22Rv1 (cell line): Measurements from ENCODE around the gene SAMMSON.

Experiments
- H3K27ac ChIP-seq: fragments of 450-650 bp; 2 replicates; pipeline ENCODE4 v1.5.1; 2017
- ZFX ChIP-seq: fragments of 450-650 bp; IDR thresholded peaks from 2 replicates; pipeline ENCODE4 v1.6.1; 2017; ENCODE audit warnings: antibody characterized with exemption, borderline replicate concordance
- TF ChIP-seq, protein P1 (sequence below): fragments of 450-650 bp; IDR thresholded peaks from 2 replicates; pipeline ENCODE4 v1.5.1; 2017; ENCODE audit warnings: mild to moderate bottlenecking

The SAMMSON gene

DNA sequence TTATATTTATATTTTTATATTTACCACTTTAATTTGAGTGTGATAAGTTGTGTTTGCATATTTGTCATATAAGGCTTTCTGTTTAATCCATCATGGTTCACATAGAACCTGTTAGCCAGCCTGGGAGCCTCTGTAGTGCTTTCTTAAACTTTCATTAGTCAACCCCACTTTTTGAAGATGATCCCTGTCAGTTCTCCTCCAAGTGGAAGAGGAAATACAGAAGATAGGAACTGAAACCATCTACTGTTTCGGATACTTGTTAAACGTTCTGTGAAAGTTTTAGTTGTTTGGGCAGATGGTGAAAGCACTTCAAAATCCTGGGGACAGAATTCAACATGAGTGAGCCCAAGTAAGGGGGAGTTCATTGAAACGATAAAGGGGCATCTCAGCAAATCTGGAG is 4.6 kb upstream of the SAMMSON start:
- H3K27ac ChIP-seq, result no peak overlapping the region

GRCh38 chr3:69997631-69998307 is 1.8 kb upstream of the SAMMSON start:
- TF ChIP-seq, protein P1, sequence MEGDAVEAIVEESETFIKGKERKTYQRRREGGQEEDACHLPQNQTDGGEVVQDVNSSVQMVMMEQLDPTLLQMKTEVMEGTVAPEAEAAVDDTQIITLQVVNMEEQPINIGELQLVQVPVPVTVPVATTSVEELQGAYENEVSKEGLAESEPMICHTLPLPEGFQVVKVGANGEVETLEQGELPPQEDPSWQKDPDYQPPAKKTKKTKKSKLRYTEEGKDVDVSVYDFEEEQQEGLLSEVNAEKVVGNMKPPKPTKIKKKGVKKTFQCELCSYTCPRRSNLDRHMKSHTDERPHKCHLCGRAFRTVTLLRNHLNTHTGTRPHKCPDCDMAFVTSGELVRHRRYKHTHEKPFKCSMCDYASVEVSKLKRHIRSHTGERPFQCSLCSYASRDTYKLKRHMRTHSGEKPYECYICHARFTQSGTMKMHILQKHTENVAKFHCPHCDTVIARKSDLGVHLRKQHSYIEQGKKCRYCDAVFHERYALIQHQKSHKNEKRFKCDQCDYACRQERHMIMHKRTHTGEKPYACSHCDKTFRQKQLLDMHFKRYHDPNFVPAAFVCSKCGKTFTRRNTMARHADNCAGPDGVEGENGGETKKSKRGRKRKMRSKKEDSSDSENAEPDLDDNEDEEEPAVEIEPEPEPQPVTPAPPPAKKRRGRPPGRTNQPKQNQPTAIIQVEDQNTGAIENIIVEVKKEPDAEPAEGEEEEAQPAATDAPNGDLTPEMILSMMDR, result no peak
- no peak for TF ChIP-seq ZFX
- H3K27ac ChIP-seq, result no peak overlapping the region

More for the DNA sequence above, 4.6 kb upstream of the SAMMSON start:
- TF ChIP-seq, protein P1, result no peak
- TF ChIP-seq ZFX, result no peak

GRCh38 chr3:69998759-69999139 is 784 bp upstream of the SAMMSON start:
- H3K27ac ChIP-seq, result no peak overlapping the region

GRCh38 chr3:70000028-70000410 is 486 bp downstream of the SAMMSON start:
- no peak overlapping the region for H3K27ac ChIP-seq
- no peak for TF ChIP-seq ZFX
- TF ChIP-seq, protein P1, result no peak

More at GRCh38 chr3:69998759-69999139, 784 bp upstream of the SAMMSON start:
- TF ChIP-seq, protein P1, result no peak
- TF ChIP-seq ZFX, result no peak

- no peak overlapping the region for H3K27ac ChIP-seq
- TF ChIP-seq, protein P1, result no peak
- TF ChIP-seq ZFX, result no peak
Measured at GRCh38 chr3:70000563-70001081, 1.1 kb downstream of the SAMMSON start.

- TF ChIP-seq, protein P1, result no peak
- no peak for TF ChIP-seq ZFX
- H3K27ac ChIP-seq, result no peak overlapping the region
Measured at GRCh38 chr3:70003119-70003518, 3.6 kb downstream of the SAMMSON start.

DNA sequence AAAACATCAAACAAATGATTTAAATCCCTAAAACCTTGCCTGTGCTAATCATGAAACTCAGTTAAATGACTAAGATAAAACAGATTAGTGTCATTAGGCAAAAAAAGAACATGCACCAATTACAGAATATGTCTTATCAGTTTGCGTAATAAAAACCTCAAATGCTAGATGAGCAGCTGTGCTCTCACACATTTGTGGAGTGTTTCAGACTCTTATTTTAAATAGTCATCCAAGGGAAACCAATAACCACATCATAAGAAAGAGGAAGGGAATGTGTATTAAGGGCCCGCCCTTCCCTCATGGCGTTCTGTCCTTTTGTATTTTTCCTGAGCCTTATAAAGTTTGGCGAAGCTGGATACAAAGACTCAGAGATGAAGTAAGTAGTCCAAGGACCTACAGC is 6.6 kb downstream of the SAMMSON start:
- no peak for TF ChIP-seq ZFX
- TF ChIP-seq, protein P1, result no peak
- H3K27ac ChIP-seq, result no peak overlapping the region
